NCI-H2227 (cell line): ENCODE measurements around the gene STK33.

Experiments
- DNase-seq: peaks from one replicate; lab custom pipeline; 2025; ENCODE audit not compliant: unreplicated experiment; lab: John Stamatoyannopoulos, UW

STK33 gene

GRCh38 chr11:8442301-8442700 lies 151.7 kb downstream of the STK33 start:
- DNase-seq, result peak; percentile 65

DNA sequence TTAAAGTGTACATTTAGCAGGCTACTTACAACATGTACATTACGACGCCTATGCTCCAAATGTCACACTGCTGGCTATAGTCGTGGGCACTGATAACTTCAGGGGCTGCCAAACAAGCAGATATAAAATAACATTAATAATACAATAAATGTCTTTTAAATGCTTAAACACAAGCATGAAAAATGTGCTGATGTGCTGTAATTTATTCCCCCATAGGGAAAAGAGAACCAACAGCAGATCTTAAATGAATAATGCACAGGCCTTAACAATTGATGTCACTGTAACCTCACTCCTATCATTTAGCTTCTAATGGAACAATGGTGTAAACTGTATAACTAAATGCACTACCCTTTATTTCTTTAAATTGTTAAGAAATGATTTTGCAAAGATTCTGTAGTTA lies 153.4 kb downstream of the STK33 start:
- no peak for DNase-seq

- DNase-seq, result no peak
These were observed 164.5 kb downstream of the STK33 start for GRCh38 chr11:8429483-8429882.

DNA sequence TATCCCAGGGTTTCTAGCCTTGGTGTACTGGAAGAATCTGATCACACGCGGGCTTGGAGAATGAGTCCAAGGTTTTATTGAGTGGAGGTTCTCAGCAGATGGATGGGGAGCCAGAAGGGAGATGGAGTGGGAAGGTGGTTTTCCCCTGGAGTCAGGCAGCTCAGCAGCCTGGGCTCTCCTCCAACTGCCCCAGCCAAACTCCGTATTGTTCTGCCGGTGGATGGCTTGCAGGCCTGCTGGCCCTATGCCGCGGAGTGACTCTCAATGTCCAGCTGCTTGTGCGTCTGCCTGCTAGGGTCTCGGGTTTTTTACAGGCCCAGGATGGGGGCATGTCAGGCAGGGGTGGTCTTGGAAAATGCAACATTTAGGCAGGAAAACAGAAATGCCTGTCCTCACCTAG lies 168.0 kb downstream of the STK33 start:
- DNase-seq, result no peak

DNA sequence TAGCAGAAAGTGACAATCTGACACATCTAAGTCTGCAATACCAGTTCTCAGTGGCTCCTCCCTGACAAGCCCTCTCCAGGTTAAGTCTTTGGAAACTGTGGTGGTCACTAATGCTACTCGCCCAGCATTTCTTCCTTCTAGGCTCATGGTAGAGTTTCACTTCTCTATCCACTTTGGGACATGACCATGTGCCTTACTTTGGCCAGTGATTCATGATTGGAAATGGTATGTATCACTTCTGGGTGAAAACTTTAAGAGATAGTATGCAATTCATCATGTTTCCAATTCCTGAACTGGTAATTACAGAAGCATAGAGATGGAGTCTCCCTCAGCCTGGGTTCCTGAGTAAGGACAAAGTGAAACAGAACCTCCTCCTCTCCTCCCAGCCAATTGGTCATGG lies 178.8 kb downstream of the STK33 start:
- no peak for DNase-seq

- peak; percentile 18 for DNase-seq
These were observed 185.7 kb downstream of the STK33 start for GRCh38 chr11:8408151-8408941.

DNA sequence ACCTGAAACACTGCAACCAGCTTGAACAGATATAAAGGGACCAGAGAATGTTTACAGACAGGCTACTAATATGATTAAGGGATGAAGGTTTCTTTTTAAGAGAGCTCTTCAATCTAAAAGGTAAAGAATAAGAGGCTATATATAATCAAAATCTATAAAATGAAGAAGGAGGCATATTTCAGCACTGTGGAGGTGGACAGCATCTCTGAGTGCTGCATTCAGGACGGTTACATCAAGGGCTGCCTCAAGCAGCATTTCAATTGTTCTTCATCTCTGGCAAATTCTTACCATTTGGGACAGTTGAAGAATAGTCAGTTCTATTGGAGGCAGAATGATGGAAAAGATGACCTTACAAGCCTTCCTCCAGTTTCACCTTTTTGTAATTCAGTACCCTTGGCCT lies 190.7 kb downstream of the STK33 start:
- no peak for DNase-seq

- no peak for DNase-seq
These were observed 201.1 kb downstream of the STK33 start for GRCh38 chr11:8392886-8393285.

DNA sequence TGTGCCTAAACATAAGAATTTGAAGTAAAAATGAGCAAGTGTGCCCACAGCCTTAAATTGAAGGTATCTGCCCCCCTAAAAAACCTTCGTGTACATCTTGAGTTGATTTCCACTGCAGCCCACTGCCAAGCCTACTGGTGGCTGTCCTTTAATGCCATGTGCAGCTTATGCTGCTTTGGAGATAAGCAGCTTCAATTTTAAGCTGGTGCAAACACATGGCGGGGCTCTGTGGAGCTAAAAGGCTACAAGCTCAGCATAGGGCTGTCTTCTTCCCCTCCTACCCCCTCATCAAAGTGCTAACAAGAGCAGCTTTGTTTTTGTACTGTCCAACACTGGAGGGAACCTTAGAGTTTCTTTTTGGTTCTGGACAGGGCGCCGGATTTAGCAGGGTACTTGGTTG lies 201.9 kb downstream of the STK33 start:
- DNase-seq, result no peak

GRCh38 chr11:8390851-8391612 lies 203.0 kb downstream of the STK33 start:
- DNase-seq, result no peak

DNA sequence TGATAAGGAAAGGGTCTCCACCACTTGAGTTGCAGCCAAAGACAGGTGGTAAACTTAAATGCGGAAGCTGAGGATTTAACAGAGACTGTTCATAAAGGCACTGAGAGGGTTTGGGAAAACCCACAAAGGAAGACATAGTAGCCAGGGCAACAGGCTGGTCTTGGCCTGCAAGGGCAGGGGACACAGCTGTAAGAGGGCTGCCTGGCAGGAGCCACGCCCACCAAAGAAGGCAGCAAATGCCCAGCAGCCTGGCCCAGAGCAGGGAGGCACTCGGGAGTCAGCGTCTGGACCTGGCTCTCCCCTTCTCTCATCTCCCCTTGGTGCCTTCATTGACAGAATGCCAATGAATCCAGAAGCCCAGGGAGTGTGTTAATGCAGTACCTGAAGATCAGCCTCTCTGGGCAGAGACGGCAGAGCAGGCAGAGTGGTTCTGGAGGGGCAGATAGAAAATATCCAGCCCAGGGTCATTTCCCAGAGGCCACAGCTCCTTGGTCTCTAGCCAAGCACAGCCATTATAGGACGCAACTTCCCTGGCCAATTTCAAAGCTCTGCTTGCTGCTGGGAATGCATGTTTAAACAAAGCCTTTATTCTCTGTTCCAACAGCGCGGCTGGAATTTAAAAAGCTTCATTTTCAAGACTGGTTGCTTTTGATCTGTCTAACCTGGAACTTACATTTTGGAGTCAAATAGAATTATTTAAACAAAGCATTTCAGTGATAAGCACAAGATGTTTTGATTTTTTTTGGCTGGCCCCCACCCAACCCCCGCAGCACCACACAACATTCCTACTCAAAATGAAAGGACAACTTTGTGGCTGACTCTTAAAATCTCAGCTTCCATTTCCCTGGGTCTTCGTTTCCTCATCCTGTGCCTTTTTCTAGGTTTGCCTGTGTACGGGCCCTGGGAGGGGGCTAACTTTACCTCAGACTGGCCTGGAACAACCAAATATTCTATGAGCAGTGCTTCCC lies 204.7 kb downstream of the STK33 start:
- DNase-seq, result no peak

DNA sequence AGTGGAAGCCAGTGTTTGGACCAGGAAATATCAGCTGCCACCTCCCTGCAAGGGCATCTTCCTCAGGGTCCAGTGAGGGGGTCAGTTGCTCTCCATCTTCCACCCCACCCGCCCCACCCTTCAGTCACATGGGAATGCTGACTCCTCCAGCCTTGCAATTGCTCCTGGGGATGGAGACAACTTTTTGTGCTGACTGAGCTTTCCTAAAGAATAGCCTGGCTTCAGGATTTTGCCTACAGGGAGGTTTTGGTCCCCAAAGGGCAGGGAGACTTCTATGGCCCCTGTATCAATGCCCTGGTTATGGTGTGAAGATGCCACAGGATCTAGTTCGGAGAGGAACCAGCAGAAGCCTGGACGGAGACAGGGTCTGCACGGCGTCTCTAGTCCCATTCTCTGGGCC lies 206.3 kb downstream of the STK33 start:
- no peak for DNase-seq

- no peak for DNase-seq
These were observed 206.9 kb downstream of the STK33 start for GRCh38 chr11:8387141-8387540.

DNA sequence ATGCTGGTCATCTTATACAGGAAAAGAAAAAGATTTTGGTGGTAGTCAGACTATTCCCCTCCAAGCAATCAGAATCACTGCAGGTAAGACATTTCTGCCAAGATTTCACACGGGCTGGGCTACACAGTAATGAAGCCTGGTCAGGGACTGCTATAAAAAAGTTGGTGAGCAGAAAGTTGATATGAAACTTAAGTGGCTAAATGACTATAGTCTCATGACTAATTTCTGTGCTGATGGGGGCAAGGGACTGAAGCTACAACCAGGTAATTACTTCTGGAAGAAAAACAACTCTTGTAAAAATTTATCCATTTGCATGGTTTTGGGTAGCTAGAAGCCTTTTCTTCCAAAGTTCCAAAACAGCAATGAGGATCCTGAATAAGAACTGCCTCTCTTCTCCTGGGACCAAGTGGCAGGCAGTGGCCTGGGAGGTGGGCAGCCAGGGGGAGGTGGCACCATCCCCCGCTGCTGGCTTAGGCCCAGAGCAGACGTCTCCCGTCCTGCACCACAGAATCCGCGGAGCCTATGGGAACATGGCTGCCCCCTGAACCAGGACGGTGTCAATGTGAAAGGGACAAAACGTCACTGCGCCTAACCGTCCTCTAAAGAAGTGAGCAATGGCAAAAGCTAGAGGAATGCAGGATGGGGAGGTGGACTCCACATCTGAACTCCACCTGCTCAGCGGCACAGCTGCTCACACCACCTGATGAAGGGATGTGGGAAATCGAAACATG lies 207.7 kb downstream of the STK33 start:
- DNase-seq, result no peak

DNA sequence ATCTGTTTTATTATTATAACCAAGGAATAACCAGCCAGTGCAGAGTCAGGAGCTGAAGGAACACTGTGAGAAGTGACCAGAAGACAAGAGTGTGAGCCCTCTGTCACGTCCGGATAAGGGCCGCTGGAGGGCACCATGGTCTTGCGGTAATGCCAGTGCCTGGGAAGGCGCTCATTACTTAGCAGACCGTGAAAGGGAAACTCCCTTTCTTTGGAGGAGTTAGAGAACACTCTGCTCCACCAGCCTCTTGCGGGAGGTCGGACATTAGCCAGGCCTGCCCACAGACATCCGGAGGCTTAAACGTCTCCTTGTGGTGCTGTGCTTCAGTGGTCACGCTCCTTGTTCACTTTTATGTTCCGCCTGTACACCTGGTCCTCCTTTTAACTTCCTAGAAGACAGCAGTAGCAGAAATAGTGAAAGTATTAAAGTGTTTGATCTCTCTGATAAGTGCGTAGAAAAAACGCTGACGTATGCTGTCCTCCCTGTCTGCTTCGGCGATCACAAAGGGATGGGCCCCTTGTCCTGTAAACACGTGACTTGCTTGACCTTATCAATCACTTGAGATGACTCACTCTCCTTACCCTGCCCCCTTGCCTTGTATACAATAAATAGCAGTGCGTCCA lies 209.7 kb downstream of the STK33 start:
- no peak for DNase-seq

DNA sequence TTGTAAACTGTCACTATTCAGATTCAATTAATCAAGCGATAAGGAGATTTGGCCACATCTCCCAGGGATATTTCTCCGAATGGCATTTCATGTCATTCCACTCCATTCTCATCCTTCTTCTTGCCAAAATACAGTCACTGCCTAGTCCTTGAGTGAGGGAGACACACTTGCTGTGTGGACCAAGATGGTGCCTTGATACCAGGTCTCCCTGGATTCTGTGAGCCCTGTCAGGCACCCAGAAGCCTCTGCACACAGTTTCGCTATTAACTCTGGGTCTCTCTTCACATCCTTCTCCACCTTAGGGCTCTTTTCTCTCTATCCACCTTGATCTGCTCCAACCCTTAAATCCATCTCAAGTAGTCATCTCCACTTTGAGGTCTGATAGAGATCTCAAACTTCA lies 210.4 kb downstream of the STK33 start:
- DNase-seq, result no peak

GRCh38 chr11:8383227-8383626 lies 210.8 kb downstream of the STK33 start:
- DNase-seq, result no peak

GRCh38 chr11:8382436-8383053 lies 211.5 kb downstream of the STK33 start:
- DNase-seq, result peak; percentile 46

- no peak for DNase-seq
These were observed 212.1 kb downstream of the STK33 start for GRCh38 chr11:8381871-8382396.

DNA sequence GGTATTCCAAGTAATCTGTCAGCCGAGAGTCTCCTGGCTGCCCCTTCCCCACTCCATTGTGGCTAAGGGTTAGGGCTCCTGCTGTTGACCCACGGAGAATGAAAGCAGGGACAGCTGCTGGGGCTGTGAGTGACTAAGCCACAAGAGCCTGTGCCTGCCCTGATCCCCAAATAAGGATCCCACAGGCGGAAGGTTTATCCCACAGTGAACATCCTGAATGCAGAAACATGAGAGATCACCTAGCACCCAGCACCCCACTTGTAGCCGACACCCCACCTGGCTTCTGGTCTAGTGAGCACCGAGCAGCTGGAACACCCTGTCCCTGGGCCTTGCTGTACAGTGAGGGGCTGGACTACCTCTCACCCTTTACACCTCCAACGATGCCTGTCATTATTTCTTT lies 212.7 kb downstream of the STK33 start:
- DNase-seq, result no peak
